SK-N-SH treated with all-trans-retinoic acid at 6 μM for 48 hours (cell line): ENCODE measurements around the gene OR4S1.

Experiments used
- ARNTL ChIP-seq: fragments of 450-650 bp; formaldehyde crosslinking; IDR thresholded peaks from 2 replicates; pipeline ENCODE4 v1.5.0; 2020; ENCODE audit warnings: low read depth, mild to moderate bottlenecking, moderate library complexity, borderline replicate concordance
- ESRRG ChIP-seq: fragments of 250-450 bp; sonication (Bioruptor Pico); IDR thresholded peaks from 2 replicates; pipeline ENCODE4 v1.6.1; 2021; ENCODE audit warnings: mild to moderate bottlenecking
- PPARA ChIP-seq: fragments of 250-450 bp; sonication (Bioruptor Pico); IDR thresholded peaks from 2 replicates; pipeline ENCODE4 v1.5.0; 2020; ENCODE audit warnings: mild to moderate bottlenecking, borderline replicate concordance
- ZFP3 ChIP-seq: fragments of 250-450 bp; sonication (Bioruptor Pico); IDR thresholded peaks from 2 replicates; pipeline ENCODE4 v1.5.0; 2020; ENCODE audit warnings: mild to moderate bottlenecking, moderate library complexity
- TF ChIP-seq, protein P1 (sequence below): fragments of 250-450 bp; sonication (Bioruptor Pico); IDR thresholded peaks from 2 replicates; pipeline ENCODE4 v1.8.0; 2020; ENCODE audit warnings: mild to moderate bottlenecking, moderate library complexity, borderline replicate concordance
- TF ChIP-seq, protein P2 (sequence below): fragments of 250-450 bp; sonication (Bioruptor Pico); IDR thresholded peaks from 2 replicates; pipeline ENCODE4 v1.8.0; 2021; ENCODE audit warnings: low read depth, mild to moderate bottlenecking, moderate library complexity, borderline replicate concordance

DNA sequence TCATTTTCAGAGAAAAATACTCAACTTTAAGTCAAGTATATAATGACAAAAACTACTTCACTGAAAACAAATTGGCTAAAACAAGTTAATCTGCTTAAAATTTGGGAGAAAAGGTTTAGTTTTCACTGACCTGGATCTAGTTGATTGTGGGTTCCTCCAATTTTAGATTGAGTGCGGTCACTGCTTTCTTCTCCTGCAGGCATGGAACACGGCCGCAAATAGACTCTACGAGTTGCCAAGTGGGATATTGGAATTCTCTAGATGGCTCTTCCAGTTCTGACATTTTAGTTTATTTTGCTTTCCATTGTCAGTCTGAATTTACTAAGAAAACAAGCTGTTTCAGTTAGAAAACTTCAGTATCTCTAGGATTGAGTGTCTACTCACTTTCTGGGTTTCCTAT is 48.0 kb downstream of the OR4S1 start:
- TF ChIP-seq ESRRG (CRISPR knock-in tag) (no peak), ARNTL (CRISPR knock-in tag) (no peak), PPARA (CRISPR knock-in tag) (no peak), ZFP3 (no peak)
- TF ChIP-seq, protein P1, sequence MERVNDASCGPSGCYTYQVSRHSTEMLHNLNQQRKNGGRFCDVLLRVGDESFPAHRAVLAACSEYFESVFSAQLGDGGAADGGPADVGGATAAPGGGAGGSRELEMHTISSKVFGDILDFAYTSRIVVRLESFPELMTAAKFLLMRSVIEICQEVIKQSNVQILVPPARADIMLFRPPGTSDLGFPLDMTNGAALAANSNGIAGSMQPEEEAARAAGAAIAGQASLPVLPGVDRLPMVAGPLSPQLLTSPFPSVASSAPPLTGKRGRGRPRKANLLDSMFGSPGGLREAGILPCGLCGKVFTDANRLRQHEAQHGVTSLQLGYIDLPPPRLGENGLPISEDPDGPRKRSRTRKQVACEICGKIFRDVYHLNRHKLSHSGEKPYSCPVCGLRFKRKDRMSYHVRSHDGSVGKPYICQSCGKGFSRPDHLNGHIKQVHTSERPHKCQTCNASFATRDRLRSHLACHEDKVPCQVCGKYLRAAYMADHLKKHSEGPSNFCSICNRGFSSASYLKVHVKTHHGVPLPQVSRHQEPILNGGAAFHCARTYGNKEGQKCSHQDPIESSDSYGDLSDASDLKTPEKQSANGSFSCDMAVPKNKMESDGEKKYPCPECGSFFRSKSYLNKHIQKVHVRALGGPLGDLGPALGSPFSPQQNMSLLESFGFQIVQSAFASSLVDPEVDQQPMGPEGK (CRISPR knock-in tag): no peak
- TF ChIP-seq, protein P2, sequence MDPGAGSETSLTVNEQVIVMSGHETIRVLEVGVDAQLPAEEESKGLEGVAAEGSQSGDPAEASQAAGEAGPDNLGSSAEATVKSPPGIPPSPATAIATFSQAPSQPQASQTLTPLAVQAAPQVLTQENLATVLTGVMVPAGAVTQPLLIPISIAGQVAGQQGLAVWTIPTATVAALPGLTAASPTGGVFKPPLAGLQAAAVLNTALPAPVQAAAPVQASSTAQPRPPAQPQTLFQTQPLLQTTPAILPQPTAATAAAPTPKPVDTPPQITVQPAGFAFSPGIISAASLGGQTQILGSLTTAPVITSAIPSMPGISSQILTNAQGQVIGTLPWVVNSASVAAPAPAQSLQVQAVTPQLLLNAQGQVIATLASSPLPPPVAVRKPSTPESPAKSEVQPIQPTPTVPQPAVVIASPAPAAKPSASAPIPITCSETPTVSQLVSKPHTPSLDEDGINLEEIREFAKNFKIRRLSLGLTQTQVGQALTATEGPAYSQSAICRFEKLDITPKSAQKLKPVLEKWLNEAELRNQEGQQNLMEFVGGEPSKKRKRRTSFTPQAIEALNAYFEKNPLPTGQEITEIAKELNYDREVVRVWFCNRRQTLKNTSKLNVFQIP (CRISPR knock-in tag): no peak
